ENCODE data around the gene SPCS2. TPM values are rescaled to one million over a fixed set of nuclear protein-coding genes. Genes with fewer than 3 reads are reported as not detected.

Gene SPCS2
- total RNA-seq, 2 donors from 2014 or later = 143 to 195 TPM

GRCh38 chr11:74936087-74936486 is 13.0 kb upstream of the SPCS2 start:
- H3K27ac Mint-ChIP-seq = no peak overlapping the region

GRCh38 chr11:74936976-74937375 is 12.1 kb upstream of the SPCS2 start:
- Mint-ChIP-seq H3K27me3 (no peaks in the 10 kb centered on the region), H3K36me3 (ENCODE audit: low read depth) (peaks cover 86% of the 10 kb centered on the region), H3K9me3 (no peaks in the 10 kb centered on the region), H3K27ac (no peak overlapping the region), H3K4me3 (no peak overlapping the region), H3K4me1 (peaks cover 13% of the 10 kb centered on the region)
- no peak for ATAC-seq (replicated peaks)

More at GRCh38 chr11:74936087-74936486, 13.0 kb upstream of the SPCS2 start:
- H3K4me3 Mint-ChIP-seq = no peak overlapping the region
- H3K9me3 Mint-ChIP-seq = no peaks in the 10 kb centered on the region
- no peak for ATAC-seq (replicated peaks)
- H3K36me3 Mint-ChIP-seq (ENCODE audit: low read depth) = peaks cover 77% of the 10 kb centered on the region
- peaks cover 8% of the 10 kb centered on the region for H3K4me1 Mint-ChIP-seq
- no peaks in the 10 kb centered on the region for H3K27me3 Mint-ChIP-seq

GRCh38 chr11:74937696-74938475 is 11.2 kb upstream of the SPCS2 start:
- Mint-ChIP-seq H3K4me1 (peaks cover 13% of the 10 kb centered on the region), H3K36me3 (ENCODE audit: low read depth) (peaks cover 86% of the 10 kb centered on the region), H3K27ac (peak overlapping the region; percentile 4), H3K27me3 (no peaks in the 10 kb centered on the region), H3K4me3 (no peak overlapping the region), H3K9me3 (no peaks in the 10 kb centered on the region)
- ATAC-seq (replicated peaks) = no peak

- H3K4me3 Mint-ChIP-seq = peak overlapping the region; percentile 60
- no peaks in the 10 kb centered on the region for H3K9me3 Mint-ChIP-seq
- ATAC-seq (replicated peaks) = no peak
- no peaks in the 10 kb centered on the region for H3K27me3 Mint-ChIP-seq
- peaks cover 21% of the 10 kb centered on the region for H3K4me1 Mint-ChIP-seq
- peaks cover 75% of the 10 kb centered on the region for H3K36me3 Mint-ChIP-seq (ENCODE audit: low read depth)
- H3K27ac Mint-ChIP-seq = peak overlapping the region; percentile 83
Observed at GRCh38 chr11:74941492-74941891, 7.6 kb upstream of the SPCS2 start.

GRCh38 chr11:74942073-74942759 is 6.8 kb upstream of the SPCS2 start:
- no peaks in the 10 kb centered on the region for H3K9me3 Mint-ChIP-seq
- no peaks in the 10 kb centered on the region for H3K27me3 Mint-ChIP-seq
- H3K4me1 Mint-ChIP-seq = peaks cover 22% of the 10 kb centered on the region
- peak overlapping the region; percentile 83 for H3K27ac Mint-ChIP-seq
- H3K4me3 Mint-ChIP-seq = peak overlapping the region; percentile 60
- peaks cover 68% of the 10 kb centered on the region for H3K36me3 Mint-ChIP-seq (ENCODE audit: low read depth)
- ATAC-seq (replicated peaks) = no peak

GRCh38 chr11:74948546-74948897 is 544 bp upstream of the SPCS2 start:
- ATAC-seq (replicated peaks) = peak; percentile 31
- Mint-ChIP-seq H3K4me1 (peaks cover 32% of the 10 kb centered on the region), H3K9me3 (no peaks in the 10 kb centered on the region), H3K4me3 (peak overlapping the region; percentile 92), H3K27ac (peak overlapping the region; percentile 98), H3K36me3 (ENCODE audit: low read depth) (peaks cover 65% of the 10 kb centered on the region), H3K27me3 (no peaks in the 10 kb centered on the region)

GRCh38 chr11:74949753-74950137 is 679 bp downstream of the SPCS2 start:
- peaks cover 36% of the 10 kb centered on the region for H3K4me1 Mint-ChIP-seq

GRCh38 chr11:74950374-74950969 is 1.4 kb downstream of the SPCS2 start:
- Mint-ChIP-seq H3K4me3 (peak overlapping the region; percentile 92), H3K9me3 (no peaks in the 10 kb centered on the region), H3K27me3 (no peaks in the 10 kb centered on the region), H3K36me3 (ENCODE audit: low read depth) (peaks cover 68% of the 10 kb centered on the region), H3K4me1 (peaks cover 36% of the 10 kb centered on the region), H3K27ac (peak overlapping the region; percentile 98)
- no peak for ATAC-seq (replicated peaks)

More at GRCh38 chr11:74949753-74950137, 679 bp downstream of the SPCS2 start:
- ATAC-seq (replicated peaks) = no peak
- peaks cover 66% of the 10 kb centered on the region for H3K36me3 Mint-ChIP-seq (ENCODE audit: low read depth)
- peak overlapping the region; percentile 98 for H3K27ac Mint-ChIP-seq
- H3K4me3 Mint-ChIP-seq = peak overlapping the region; percentile 92
- no peaks in the 10 kb centered on the region for H3K27me3 Mint-ChIP-seq
- H3K9me3 Mint-ChIP-seq = no peaks in the 10 kb centered on the region

GRCh38 chr11:74951226-74951625 is 2.2 kb downstream of the SPCS2 start:
- no peaks in the 10 kb centered on the region for H3K27me3 Mint-ChIP-seq
- no peak for ATAC-seq (replicated peaks)
- H3K4me1 Mint-ChIP-seq = peaks cover 40% of the 10 kb centered on the region
- H3K9me3 Mint-ChIP-seq = no peaks in the 10 kb centered on the region
- peaks cover 75% of the 10 kb centered on the region for H3K36me3 Mint-ChIP-seq (ENCODE audit: low read depth)
- H3K27ac Mint-ChIP-seq = peak overlapping the region; percentile 98
- peak overlapping the region; percentile 92 for H3K4me3 Mint-ChIP-seq

GRCh38 chr11:74952752-74953151 is 3.7 kb downstream of the SPCS2 start:
- Mint-ChIP-seq H3K27me3 (no peaks in the 10 kb centered on the region), H3K4me1 (peaks cover 48% of the 10 kb centered on the region), H3K9me3 (no peaks in the 10 kb centered on the region), H3K36me3 (ENCODE audit: low read depth) (peaks cover 90% of the 10 kb centered on the region), H3K4me3 (peak overlapping the region; percentile 32), H3K27ac (no peak overlapping the region)
- ATAC-seq (replicated peaks) = no peak

GRCh38 chr11:74953451-74953850 is 4.4 kb downstream of the SPCS2 start:
- Mint-ChIP-seq H3K27ac (peak overlapping the region; percentile 28), H3K9me3 (no peaks in the 10 kb centered on the region), H3K4me1 (peaks cover 53% of the 10 kb centered on the region), H3K36me3 (ENCODE audit: low read depth) (peaks cover 97% of the 10 kb centered on the region), H3K4me3 (peak overlapping the region; percentile 32), H3K27me3 (no peaks in the 10 kb centered on the region)
- ATAC-seq (replicated peaks) = no peak

- Mint-ChIP-seq H3K4me3 (peak overlapping the region; percentile 32), H3K36me3 (ENCODE audit: low read depth) (peaks cover 99% of the 10 kb centered on the region), H3K4me1 (peaks cover 57% of the 10 kb centered on the region), H3K27me3 (no peaks in the 10 kb centered on the region), H3K9me3 (no peaks in the 10 kb centered on the region), H3K27ac (peak overlapping the region; percentile 28)
- ATAC-seq (replicated peaks) = no peak
Observed at GRCh38 chr11:74954199-74954598, 5.1 kb downstream of the SPCS2 start.

GRCh38 chr11:74956397-74957015 is 7.4 kb downstream of the SPCS2 start:
- peak overlapping the region; percentile 11 for H3K4me3 Mint-ChIP-seq
- peaks cover 58% of the 10 kb centered on the region for H3K4me1 Mint-ChIP-seq
- H3K9me3 Mint-ChIP-seq = no peaks in the 10 kb centered on the region
- H3K27me3 Mint-ChIP-seq = no peaks in the 10 kb centered on the region
- no peak for ATAC-seq (replicated peaks)
- H3K27ac Mint-ChIP-seq = peak overlapping the region; percentile 29
- H3K36me3 Mint-ChIP-seq (ENCODE audit: low read depth) = peaks cover 99% of the 10 kb centered on the region

GRCh38 chr11:74957937-74958629 is 9.0 kb downstream of the SPCS2 start:
- no peaks in the 10 kb centered on the region for H3K9me3 Mint-ChIP-seq

More at GRCh38 chr11:74957937-74958629, 9.0 kb downstream of the SPCS2 start:
- Mint-ChIP-seq H3K27me3 (no peaks in the 10 kb centered on the region), H3K4me3 (no peak overlapping the region), H3K4me1 (peaks cover 54% of the 10 kb centered on the region), H3K27ac (peak overlapping the region; percentile 1), H3K36me3 (ENCODE audit: low read depth) (peaks cover 99% of the 10 kb centered on the region)
- no peak for ATAC-seq (replicated peaks)
